ENCODE measurements around the gene BCL10. TPM values are rescaled to one million over a fixed set of nuclear protein-coding genes. Genes with fewer than 3 reads are reported as not detected.

Gene BCL10
- total RNA-seq, 4 donors from 2014 or later: 15.3 to 31.9 (median 26.8) TPM

GRCh38 chr1:85244271-85245061 lies 32.0 kb downstream of the BCL10 start:
- peak in 1 of 2 donors; percentile 44 for DNase-seq
- H3K9me3 ChIP-seq: no peaks in the 10 kb centered on the region
- H3K4me1 ChIP-seq: peaks cover 0 to 11% of the 10 kb centered on the region in 2 donors
- H3K27ac ChIP-seq: peak overlapping the region; percentile 28 to 58
- H3K27me3 ChIP-seq: no peaks in the 10 kb centered on the region
- intact Hi-C loops (cut with DNase I; ENCODE audit: low total_unique reads): no loop called here
- no peak overlapping the region for H3K4me3 ChIP-seq
- TF ChIP-seq POLR2A (IDR thresholded peaks at IDR 0.05) (no peak), CTCF (IDR thresholded peaks at IDR 0.05) (no peak)
- no peaks in the 10 kb centered on the region for H3K36me3 ChIP-seq

GRCh38 chr1:85243372-85243771 lies 33.1 kb downstream of the BCL10 start:
- H3K4me1 ChIP-seq: peaks cover 0 to 11% of the 10 kb centered on the region in 2 donors
- no peak for DNase-seq
- peak overlapping the region in 1 of 2 donors; percentile 58 for H3K27ac ChIP-seq
- TF ChIP-seq POLR2A (IDR thresholded peaks at IDR 0.05): no peak
- TF ChIP-seq CTCF (IDR thresholded peaks at IDR 0.05): no peak
- intact Hi-C loops (cut with DNase I; ENCODE audit: low total_unique reads): no loop called here
- no peaks in the 10 kb centered on the region for H3K9me3 ChIP-seq
- H3K36me3 ChIP-seq: no peaks in the 10 kb centered on the region
- H3K27me3 ChIP-seq: no peaks in the 10 kb centered on the region
- no peak overlapping the region for H3K4me3 ChIP-seq

GRCh38 chr1:85240643-85241042 lies 35.8 kb downstream of the BCL10 start:
- TF ChIP-seq CTCF (IDR thresholded peaks at IDR 0.05) (no peak), POLR2A (IDR thresholded peaks at IDR 0.05) (no peak)
- Histone ChIP-seq H3K4me1 (peaks cover 0 to 11% of the 10 kb centered on the region in 2 donors), H3K27me3 (no peaks in the 10 kb centered on the region), H3K9me3 (no peaks in the 10 kb centered on the region), H3K36me3 (no peaks in the 10 kb centered on the region), H3K4me3 (no peak overlapping the region), H3K27ac (peak overlapping the region; percentile 40 to 53)
- no peak for DNase-seq
- intact Hi-C loops (cut with DNase I; ENCODE audit: low total_unique reads): no loop called here

- intact Hi-C loops (cut with DNase I; ENCODE audit: low total_unique reads): no loop called here
- H3K4me3 ChIP-seq: no peak overlapping the region
- no peak for DNase-seq
- no peaks in the 10 kb centered on the region for H3K36me3 ChIP-seq
- TF ChIP-seq CTCF (IDR thresholded peaks at IDR 0.05) (no peak), POLR2A (IDR thresholded peaks at IDR 0.05) (no peak)
- no peaks in the 10 kb centered on the region for H3K27me3 ChIP-seq
- H3K27ac ChIP-seq: peak overlapping the region; percentile 40 to 53
- H3K4me1 ChIP-seq: peaks cover 0 to 11% of the 10 kb centered on the region in 2 donors
- no peaks in the 10 kb centered on the region for H3K9me3 ChIP-seq
Observed at GRCh38 chr1:85240174-85240601, 36.2 kb downstream of the BCL10 start.

GRCh38 chr1:85237613-85238012 lies 38.8 kb downstream of the BCL10 start:
- H3K36me3 ChIP-seq: no peaks in the 10 kb centered on the region
- DNase-seq: no peak
- H3K27me3 ChIP-seq: no peaks in the 10 kb centered on the region
- no peaks in the 10 kb centered on the region for H3K9me3 ChIP-seq
- H3K4me3 ChIP-seq: no peak overlapping the region
- TF ChIP-seq CTCF (IDR thresholded peaks at IDR 0.05) (no peak), POLR2A (IDR thresholded peaks at IDR 0.05) (no peak)
- no peaks in the 10 kb centered on the region for H3K4me1 ChIP-seq
- intact Hi-C loops (cut with DNase I; ENCODE audit: low total_unique reads): no loop called here
- H3K27ac ChIP-seq: no peak overlapping the region

Measured in uterus (tissue), 4 donors.